ENCODE results near the gene MRPL28.
"Not testable (repeated sequence)": the region's sequence is repeated elsewhere in the genome, so short reads cannot be mapped to it uniquely, and the experiment has no call there.

Gene MRPL28

DNA sequence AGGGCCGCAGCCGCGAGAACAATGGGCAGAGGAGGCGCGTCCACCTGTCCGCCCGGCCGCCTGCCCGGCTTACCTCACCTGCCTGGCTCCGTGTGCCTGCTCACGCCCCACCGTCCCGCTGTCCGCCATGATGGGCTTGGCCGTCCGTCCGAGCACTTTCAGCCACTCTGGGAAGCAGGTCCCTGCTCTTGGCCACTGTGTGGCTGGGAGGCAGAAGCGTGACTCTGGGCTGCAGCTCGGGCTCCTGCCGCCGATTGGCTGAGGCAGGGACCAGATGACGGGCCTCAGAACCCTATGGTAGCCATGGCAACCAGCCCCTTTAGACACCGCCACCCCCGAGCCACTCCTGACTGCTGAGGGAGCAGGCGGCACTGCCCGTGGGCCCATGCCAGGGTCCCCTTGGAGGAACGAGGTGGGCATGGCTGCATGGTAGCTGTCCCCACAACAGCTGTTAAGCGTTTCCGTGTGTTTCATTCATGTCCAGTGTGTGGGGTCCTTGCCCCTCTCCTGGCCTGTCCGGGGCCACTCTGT lies 8.9 kb downstream of the MRPL28 start:
- no peaks in the 10 kb centered on the region for H3K27me3 Mint-ChIP-seq
- H3K27ac Mint-ChIP-seq, result no peak overlapping the region
- no peak overlapping the region for H3K4me3 Mint-ChIP-seq
- H3K9me3 Mint-ChIP-seq, result no peaks in the 10 kb centered on the region
- peaks cover 5% of the 10 kb centered on the region for H3K4me1 Mint-ChIP-seq (ENCODE audit: low read depth)
- no peaks in the 10 kb centered on the region for H3K36me3 Mint-ChIP-seq (ENCODE audit: low read depth)

DNA sequence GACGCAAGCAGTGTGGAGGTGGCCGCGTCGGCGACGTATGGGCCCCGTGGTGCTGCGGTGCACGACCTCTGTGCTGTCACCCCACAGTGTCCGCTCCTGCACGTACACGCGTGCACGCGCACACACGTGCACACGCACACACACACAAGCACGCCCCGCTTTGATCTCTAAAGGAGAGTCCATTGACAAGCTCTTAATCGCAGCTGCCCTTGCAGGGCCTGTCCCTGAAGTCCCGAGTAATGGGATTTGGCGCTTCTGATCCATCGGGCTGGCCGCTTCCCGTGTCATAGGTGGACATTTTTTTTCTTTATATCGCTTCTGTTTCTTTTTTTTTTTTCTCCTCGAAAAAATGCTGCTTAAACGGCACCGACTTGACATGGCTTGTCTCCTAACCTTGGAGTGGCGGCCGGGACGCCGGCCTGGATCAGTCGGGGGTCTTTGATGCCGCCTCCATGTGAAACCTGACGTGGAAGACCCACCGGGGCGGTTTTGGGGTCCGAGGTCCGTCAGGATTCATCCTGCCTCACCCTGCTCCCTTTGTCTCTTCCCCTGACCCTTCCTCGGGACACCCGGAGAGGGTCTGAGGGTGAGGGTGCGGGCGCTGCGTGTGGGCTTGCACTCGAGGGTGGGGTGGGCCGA lies 9.5 kb downstream of the MRPL28 start:
- no peaks in the 10 kb centered on the region for H3K27me3 Mint-ChIP-seq
- no peaks in the 10 kb centered on the region for H3K9me3 Mint-ChIP-seq
- no peak overlapping the region for H3K4me3 Mint-ChIP-seq
- H3K27ac Mint-ChIP-seq, result no peak overlapping the region
- no peaks in the 10 kb centered on the region for H3K36me3 Mint-ChIP-seq (ENCODE audit: low read depth)
- H3K4me1 Mint-ChIP-seq (ENCODE audit: low read depth), result peaks cover 5% of the 10 kb centered on the region

DNA sequence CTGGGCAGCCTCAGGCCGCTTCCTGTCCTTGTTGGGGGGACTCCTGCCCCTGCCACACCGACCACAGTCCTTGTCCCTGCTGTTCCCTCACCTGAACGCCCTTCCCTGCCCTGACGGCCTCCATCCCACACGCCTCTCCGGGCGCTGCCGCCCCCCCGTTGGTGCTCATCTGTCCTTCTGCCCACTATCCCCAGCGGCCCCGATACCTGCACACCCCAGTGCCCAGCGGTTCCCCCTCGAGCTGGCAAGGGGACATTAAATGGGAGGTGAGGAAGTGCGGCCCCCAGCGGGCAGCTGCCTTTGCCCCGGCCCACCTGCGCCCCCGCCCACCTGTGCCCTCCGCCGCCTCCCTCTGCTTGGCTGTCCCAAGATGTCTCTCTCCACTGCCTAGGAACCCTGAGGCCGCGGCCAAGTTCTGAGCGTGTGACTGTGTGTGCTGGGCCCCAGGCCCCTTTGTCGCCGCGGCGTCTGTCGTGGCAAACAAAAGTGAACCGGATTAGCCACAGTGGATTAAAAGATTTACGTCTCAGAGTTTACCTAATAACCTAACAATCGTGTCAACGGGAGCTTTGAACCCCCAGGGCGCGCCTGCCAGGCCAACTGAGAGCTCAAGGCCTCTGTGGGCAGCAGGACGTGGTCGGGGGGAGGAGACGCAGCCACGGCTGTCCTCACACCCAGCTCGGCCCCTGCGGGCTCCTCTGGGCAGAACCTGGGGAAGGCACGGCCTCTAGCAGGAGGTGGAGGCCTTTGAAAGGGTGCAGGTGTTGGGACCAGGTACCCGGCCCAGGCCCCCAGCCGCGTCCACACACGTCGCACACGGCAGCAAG lies 10.3 kb downstream of the MRPL28 start:
- no peaks in the 10 kb centered on the region for H3K9me3 Mint-ChIP-seq
- no peaks in the 10 kb centered on the region for H3K27me3 Mint-ChIP-seq
- H3K27ac Mint-ChIP-seq, result no peak overlapping the region
- peaks cover 11% of the 10 kb centered on the region for H3K4me1 Mint-ChIP-seq (ENCODE audit: low read depth)
- H3K4me3 Mint-ChIP-seq, result no peak overlapping the region
- no peaks in the 10 kb centered on the region for H3K36me3 Mint-ChIP-seq (ENCODE audit: low read depth)

DNA sequence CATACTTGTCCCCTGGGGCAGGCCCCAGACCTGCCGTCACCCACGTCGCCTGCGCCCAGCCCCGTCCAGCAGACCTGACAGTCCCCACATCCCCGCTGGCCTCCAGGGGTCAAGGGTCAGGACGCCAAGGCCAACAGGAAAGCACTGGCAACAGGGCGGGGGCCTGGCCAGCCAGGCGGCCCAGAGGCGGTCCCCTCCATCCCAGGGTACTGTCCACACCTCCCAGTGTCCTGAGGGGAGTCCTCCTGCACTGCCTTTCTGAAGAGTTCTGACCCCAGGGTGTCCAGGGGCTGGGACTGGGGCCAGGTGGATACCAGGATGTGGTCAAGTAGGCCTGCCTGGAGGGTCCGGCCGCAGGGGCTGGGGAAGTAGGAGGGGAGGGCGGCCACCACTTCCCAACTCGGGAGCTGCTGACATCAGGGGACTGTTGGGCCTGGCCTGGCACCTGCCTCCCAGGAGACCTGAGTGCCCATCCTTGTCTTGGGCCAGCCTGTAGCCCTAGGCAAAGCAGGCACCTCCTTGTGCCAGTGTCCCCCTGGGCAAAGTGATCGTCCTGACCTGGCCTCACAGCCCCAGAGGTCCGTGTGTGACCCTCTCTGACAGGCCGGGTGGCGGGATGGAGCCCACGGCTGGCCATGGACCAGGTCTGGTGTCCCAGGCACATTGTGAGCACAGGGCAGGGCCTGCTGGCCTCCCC lies 11.1 kb downstream of the MRPL28 start:
- H3K36me3 Mint-ChIP-seq (ENCODE audit: low read depth), result no peaks in the 10 kb centered on the region
- H3K27ac Mint-ChIP-seq, result no peak overlapping the region
- no peaks in the 10 kb centered on the region for H3K9me3 Mint-ChIP-seq
- H3K27me3 Mint-ChIP-seq, result no peaks in the 10 kb centered on the region
- H3K4me3 Mint-ChIP-seq, result no peak overlapping the region
- peaks cover 18% of the 10 kb centered on the region for H3K4me1 Mint-ChIP-seq (ENCODE audit: low read depth)

DNA sequence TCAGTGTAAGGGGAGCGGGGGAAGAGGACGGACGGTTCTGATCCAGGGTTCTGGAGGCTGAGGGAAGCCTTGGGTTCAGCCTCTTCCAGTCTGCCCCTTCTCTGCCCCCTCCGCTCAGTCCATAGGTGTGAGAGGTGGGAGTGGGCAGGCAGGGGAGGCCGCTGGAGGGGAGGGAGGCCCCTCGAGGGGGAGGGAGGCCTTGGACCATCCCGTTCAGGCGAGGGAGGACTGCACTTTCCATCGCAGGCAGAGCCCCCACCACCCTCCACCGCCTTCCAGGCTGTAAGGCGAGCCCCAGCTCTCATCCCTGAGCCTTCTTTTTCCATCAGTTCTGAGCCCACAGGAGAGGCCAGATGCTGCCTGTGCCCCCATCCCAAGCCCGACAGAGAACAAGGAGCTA lies 13.6 kb downstream of the MRPL28 start:
- H3K9me3 Mint-ChIP-seq, result no peaks in the 10 kb centered on the region
- H3K4me3 Mint-ChIP-seq, result no peak overlapping the region
- H3K4me1 Mint-ChIP-seq (ENCODE audit: low read depth), result peaks cover 21% of the 10 kb centered on the region
- H3K27ac Mint-ChIP-seq, result no peak overlapping the region
- no peaks in the 10 kb centered on the region for H3K27me3 Mint-ChIP-seq
- no peaks in the 10 kb centered on the region for H3K36me3 Mint-ChIP-seq (ENCODE audit: low read depth)

DNA sequence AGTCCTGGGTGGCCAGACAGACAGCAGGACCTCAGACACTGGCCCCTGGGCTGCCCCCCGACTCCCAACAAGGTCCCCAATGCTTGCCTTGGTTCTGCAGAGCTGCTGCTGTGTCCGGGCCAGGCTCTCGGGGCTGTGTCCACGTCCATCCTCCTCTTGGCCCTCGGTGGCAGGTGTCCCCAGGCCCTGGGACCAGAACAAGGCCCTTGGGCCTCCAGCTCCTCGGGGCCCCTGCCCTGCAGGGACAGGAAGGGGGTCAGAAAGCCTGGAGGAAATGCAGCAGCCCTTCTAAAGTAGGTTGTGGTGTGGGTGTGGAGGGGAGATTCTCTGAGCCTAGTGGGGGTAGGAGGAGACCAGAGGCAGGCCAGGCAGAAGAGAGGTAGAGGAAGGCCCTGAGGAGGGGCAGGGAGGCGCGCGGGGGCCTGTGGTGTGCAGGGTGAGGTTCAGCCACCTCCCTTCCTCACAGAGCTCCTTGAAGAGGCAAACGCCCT lies 15.3 kb downstream of the MRPL28 start:
- no peaks in the 10 kb centered on the region for H3K27me3 Mint-ChIP-seq
- no peak overlapping the region for H3K4me3 Mint-ChIP-seq
- H3K9me3 Mint-ChIP-seq, result no peaks in the 10 kb centered on the region
- H3K36me3 Mint-ChIP-seq (ENCODE audit: low read depth), result peaks cover 7% of the 10 kb centered on the region
- H3K4me1 Mint-ChIP-seq (ENCODE audit: low read depth), result peaks cover 33% of the 10 kb centered on the region
- H3K27ac Mint-ChIP-seq, result peak overlapping the region; percentile 11

DNA sequence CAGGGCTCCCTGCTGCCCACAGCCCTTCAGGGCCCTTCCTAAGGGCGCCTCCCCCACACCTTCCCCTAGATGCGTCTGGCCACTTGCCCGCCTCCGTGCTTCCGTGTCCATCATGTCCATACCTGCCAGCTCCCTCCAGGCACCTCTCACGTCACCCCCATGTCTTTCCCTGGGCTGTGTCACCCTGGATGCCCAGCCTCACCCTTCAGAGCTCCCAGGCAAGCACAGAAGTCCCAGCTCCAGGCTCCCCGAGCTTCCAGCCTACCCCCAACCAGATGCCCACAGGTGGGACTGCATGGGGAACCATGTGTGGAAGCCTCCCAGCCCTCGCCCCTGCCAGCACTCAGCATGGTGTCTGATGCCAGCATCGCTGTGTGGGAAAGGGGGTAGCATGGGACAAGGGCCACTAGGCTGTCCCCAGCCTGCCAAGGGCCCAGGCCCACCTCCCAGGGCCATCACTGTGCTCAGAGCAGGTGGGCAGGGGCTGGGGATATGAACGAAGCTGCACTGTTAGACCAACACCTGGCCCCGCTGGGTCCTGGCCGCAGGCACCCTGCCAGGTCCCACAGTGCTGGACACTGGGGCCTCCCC lies 16.0 kb downstream of the MRPL28 start:
- peaks cover 40% of the 10 kb centered on the region for H3K4me1 Mint-ChIP-seq (ENCODE audit: low read depth)
- H3K9me3 Mint-ChIP-seq, result no peaks in the 10 kb centered on the region
- no peaks in the 10 kb centered on the region for H3K27me3 Mint-ChIP-seq
- peak overlapping the region; percentile 7 for H3K4me3 Mint-ChIP-seq
- peaks cover 13% of the 10 kb centered on the region for H3K36me3 Mint-ChIP-seq (ENCODE audit: low read depth)
- H3K27ac Mint-ChIP-seq, result no peak overlapping the region

DNA sequence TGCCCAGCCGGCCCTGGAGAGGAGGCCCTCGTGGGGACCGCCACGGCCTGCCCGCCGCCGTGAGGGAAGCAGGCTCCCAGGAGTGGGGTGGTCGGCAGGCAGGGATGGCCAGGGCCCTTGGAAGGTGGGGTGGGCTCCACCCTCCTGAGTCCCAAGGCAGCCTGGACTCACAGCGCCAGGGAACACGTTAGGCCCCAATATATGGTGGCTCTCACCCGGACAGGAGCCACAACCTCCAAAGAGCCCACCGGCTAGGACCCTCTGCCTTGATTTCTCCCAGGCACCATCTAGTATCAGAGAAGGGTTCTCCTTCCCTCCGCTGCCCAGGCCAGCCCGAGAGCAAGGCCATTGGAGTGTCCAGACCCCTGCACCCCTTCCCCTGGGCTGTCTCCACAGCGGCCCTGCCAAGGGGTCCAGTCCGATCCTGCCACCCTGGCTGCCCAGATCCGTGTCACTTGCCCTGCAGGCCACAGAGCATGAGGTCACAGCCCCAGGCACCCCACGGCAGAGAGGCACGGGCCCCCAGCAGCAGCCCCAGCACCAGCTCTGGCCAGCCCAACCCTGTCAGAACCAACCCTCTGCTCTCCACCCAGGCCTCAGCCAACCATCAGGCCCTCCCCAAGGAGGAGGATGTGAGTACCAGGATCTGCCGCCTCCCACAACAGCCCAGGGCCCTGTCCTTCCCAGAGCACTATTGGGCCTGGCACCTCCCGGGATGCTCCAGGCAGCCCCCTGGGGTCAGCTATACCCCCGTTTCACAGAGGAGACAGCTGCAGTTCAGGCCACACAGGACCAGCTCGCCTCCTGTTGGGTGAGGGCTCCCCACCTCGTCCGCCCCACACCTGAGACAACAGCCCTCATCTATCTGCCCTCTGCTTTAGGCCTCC lies 16.7 kb downstream of the MRPL28 start:
- Mint-ChIP-seq H3K4me3 (peak overlapping the region; percentile 7), H3K27ac (no peak overlapping the region), H3K27me3 (no peaks in the 10 kb centered on the region), H3K36me3 (ENCODE audit: low read depth) (peaks cover 15% of the 10 kb centered on the region), H3K9me3 (no peaks in the 10 kb centered on the region), H3K4me1 (ENCODE audit: low read depth) (peaks cover 46% of the 10 kb centered on the region)

DNA sequence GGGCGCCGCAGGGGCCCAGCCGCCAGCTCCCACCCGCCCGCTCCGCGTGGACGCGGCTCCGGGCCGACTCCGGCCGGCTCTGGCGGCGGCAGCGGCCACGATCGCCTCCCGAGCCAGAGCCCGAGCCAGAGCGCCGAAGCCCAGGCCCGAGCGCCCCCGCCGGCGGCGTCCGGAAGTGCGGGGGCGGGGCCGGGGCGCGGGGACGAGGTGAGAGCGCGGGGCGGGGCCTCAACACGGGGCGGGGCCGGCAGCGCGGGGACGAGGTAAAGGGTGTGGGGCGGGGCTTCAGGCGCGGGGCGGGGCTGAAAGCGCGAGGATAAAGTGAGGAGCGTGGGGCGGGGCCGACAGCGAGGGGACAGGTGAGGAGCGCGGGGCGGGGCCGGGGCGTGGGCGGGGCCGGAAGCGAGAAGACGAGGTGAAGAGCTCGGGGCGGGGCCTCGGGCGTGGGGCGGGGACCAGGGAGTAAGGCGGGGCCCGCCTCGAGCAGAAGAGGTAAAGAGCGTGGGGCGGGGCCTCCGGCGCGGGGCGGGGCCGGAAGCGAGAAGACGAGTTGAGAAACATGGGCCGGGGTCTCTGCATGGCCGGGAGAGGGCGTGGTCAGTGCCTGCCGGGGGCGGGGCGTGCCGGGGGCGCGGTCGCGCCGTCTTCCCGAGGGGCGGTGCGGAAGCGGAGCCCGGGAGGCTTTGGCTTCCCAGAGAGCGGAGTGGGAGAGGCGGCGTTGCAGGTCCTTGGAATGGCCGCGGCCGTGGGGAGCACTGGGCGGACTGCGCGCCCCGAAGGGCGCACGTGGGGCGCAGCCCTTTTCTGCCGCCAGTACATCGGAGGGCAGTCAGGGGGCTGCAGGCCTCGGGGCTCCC lies 17.6 kb downstream of the MRPL28 start, which contains the start of gene AXIN1:
TSS of gene AXIN1 (minus strand) at position 177 of the 857 bp plus-strand sequence. CDS start 5,698 bp downstream, outside the sequence.
- peaks cover 55% of the 10 kb centered on the region for H3K4me1 Mint-ChIP-seq (ENCODE audit: low read depth)
- peak within 1 kb of the TSS; percentile 85 for H3K4me3 Mint-ChIP-seq
- peak within 1 kb of the TSS; percentile 84 for H3K27ac Mint-ChIP-seq
- peaks cover 15% of the 10 kb centered on the region for H3K36me3 Mint-ChIP-seq (ENCODE audit: low read depth)
- H3K27me3 Mint-ChIP-seq, result no peaks in the 10 kb centered on the region
- H3K9me3 Mint-ChIP-seq, result no peaks in the 10 kb centered on the region

DNA sequence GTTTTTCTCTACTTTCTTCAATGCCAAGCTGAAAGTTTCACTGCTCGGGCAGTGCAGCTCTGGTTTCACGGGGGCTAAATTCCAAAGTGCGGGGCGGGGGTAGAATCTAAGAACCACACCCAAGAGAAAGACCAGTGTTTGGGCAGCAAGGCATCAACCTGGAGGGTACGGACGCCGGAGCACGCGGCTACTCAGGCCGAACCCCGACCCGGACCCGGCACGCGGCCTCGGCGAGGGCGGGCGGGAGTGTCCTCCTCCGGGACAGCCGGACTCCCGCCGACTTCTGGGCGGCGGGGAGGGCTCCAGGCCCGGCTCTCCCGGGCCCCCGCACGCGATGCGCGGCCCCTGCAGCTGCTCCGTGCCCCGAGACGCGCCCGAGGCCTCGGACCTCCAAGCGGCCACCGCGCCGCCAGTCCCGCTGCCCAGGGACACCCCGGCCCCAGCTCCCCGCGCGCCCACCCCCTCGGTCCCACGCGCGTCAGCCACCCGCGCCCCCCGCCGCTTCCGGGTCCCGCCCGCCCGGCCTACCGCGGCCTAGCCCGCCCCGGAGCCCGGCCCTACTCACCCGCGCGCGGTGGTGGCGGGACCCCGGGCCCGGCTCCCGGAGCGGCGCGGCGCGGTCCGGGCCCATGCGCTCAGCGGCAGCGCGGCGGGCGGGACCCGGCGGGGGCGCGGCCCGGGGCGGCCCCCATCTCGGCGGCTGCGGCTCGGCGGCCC lies 18.4 kb downstream of the MRPL28 start:
- H3K27ac Mint-ChIP-seq, result peak overlapping the region; percentile 84
- peak overlapping the region; percentile 85 for H3K4me3 Mint-ChIP-seq
- no peaks in the 10 kb centered on the region for H3K27me3 Mint-ChIP-seq
- peaks cover 63% of the 10 kb centered on the region for H3K4me1 Mint-ChIP-seq (ENCODE audit: low read depth)
- peaks cover 19% of the 10 kb centered on the region for H3K36me3 Mint-ChIP-seq (ENCODE audit: low read depth)
- H3K9me3 Mint-ChIP-seq, result no peaks in the 10 kb centered on the region

DNA sequence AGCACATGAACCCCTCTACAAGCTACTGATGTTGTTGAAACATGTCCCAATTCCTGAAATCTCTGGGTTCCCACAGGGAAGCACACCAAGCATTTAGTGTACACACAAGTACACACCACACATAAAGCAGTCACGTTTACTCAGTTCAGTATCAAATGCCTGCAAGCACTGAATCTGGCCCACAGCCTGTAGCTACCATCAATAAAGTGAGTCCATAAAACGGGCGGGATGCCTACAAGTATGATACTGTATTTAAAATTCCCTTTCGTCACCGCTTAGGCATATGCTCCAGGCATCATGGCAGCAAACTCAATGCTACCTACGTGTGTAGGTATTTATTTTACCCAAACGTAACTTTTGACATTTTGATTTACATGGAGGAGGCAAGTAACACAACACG lies 20.1 kb downstream of the MRPL28 start:
- Mint-ChIP-seq H3K9me3 (no peaks in the 10 kb centered on the region), H3K27me3 (no peaks in the 10 kb centered on the region), H3K27ac (no peak overlapping the region), H3K36me3 (ENCODE audit: low read depth) (peaks cover 32% of the 10 kb centered on the region), H3K4me1 (ENCODE audit: low read depth) (peaks cover 73% of the 10 kb centered on the region), H3K4me3 (peak overlapping the region; percentile 33)

DNA sequence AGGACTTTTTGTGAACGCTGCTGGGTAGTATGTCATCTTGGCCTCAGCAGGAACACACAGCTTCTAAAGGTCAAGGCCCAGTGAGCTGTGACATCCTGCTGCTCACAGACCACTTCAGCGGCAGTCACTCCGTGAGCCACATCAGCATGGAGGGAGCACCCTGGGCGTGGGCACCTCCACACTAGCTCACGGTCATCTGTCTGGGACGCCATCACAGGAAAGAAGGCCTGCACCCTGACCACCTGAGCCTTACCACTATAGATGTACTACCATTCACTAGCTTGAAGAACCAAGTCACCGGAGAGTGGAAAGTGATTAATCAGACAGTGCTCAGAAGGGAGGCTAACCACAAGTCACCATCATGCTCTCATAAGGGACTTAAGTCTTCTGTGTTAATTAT lies 21.1 kb downstream of the MRPL28 start:
- no peaks in the 10 kb centered on the region for H3K27me3 Mint-ChIP-seq
- no peaks in the 10 kb centered on the region for H3K9me3 Mint-ChIP-seq
- peak overlapping the region; percentile 49 for H3K4me3 Mint-ChIP-seq
- peaks cover 40% of the 10 kb centered on the region for H3K36me3 Mint-ChIP-seq (ENCODE audit: low read depth)
- H3K4me1 Mint-ChIP-seq (ENCODE audit: low read depth), result peaks cover 73% of the 10 kb centered on the region
- peak overlapping the region; percentile 82 for H3K27ac Mint-ChIP-seq

DNA sequence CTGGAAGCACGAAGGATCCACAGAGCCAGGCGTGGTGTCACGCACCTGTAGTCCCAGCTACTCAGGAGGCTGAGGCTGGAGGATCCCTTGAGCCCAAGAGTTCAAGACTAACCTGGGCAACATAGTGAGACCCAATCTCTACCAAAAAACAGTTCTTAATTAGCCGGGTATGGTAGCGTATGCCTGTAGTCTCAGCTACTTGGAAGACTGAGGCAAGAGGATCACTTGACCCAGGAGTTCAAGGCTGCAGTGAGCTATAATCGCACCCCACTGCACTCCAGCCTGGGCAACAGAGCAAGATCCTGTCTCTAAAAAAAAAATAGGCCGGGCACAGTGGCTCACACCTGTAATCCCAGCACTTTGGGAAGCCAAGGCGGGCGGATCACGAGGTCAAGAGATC lies 21.8 kb downstream of the MRPL28 start:
- not testable (repeated sequence) for H3K9me3 Mint-ChIP-seq, H3K27ac Mint-ChIP-seq, H3K4me3 Mint-ChIP-seq, H3K27me3 Mint-ChIP-seq
- H3K36me3 Mint-ChIP-seq (ENCODE audit: low read depth), result peaks cover 40% of the 10 kb centered on the region
- peaks cover 72% of the 10 kb centered on the region for H3K4me1 Mint-ChIP-seq (ENCODE audit: low read depth)
